HepG2 (cell line): ENCODE data around the gene ARHGAP32.

Experiments
- ARHGAP35 ChIP-seq: sonication (generic); formaldehyde crosslinking; IDR thresholded peaks from 2 replicates; pipeline ENCODE4 v1.9.0; 2022; ENCODE audit warnings: mild to moderate bottlenecking, inconsistent platforms, moderate library complexity, missing genetic modification reagents, borderline replicate concordance
- ELF4 ChIP-seq: sonication (generic); formaldehyde crosslinking; IDR thresholded peaks from 2 replicates; pipeline ENCODE4 v1.5.0; 2020; ENCODE audit warnings: missing genetic modification reagents, mild to moderate bottlenecking, moderate library complexity, borderline replicate concordance
- EZH2 ChIP-seq: conservative IDR thresholded peaks from 2 replicates; pipeline ENCODE4 v1.6.1; 2012; ENCODE audit warnings: mild to moderate bottlenecking, low read depth, low read length, moderate library complexity
- JUN ChIP-seq: sonication (generic); formaldehyde crosslinking; IDR thresholded peaks from 2 replicates; pipeline ENCODE4 v1.4.0; 2020; ENCODE audit warnings: mild to moderate bottlenecking, missing genetic modification reagents
- POLR2AphosphoS5 ChIP-seq: IDR thresholded peaks from 2 replicates; pipeline ENCODE4 v1.6.1; 2012; ENCODE audit warnings: low read depth, low read length

DNA sequence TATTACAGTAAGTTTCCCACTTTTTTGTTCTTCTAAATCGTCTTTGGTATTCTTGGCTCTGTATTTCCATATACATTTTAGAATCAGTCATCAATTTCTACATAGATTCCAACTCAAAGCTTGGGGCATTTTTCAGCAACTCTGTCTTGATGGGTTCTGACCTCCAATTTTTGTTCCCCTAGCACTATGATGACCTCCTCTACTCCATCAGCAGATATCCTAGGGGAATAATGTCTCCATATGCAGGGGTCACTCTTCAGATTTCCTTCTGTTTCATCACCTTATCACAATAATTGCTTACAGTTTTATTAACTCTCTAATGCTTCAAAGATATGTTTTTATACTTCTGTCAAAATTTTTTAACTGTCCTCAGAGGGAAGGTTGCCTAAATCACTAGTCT lies 158.1 kb downstream of the ARHGAP32 start:
- no peak for TF ChIP-seq ARHGAP35 (CRISPR knock-in tag)
- TF ChIP-seq ELF4 (CRISPR knock-in tag) = no peak
- TF ChIP-seq JUN = no peak
- TF ChIP-seq POLR2AphosphoS5 = no peak
- TF ChIP-seq EZH2 = no peak
